WI38 (cell line): ENCODE results near the gene PASK.

Experiments used
- H3K4me3 ChIP-seq: 2 replicates; pipeline ENCODE4 v1.5.1; 2011; ENCODE audit warnings: low read depth, mild to moderate bottlenecking, control low read depth, low read length
- CTCF ChIP-seq: IDR thresholded peaks from 2 replicates; pipeline ENCODE4 v1.5.1; 2012; ENCODE audit warnings: low read depth, mild to moderate bottlenecking, control low read depth, low read length

Gene PASK

GRCh38 chr2:241125626-241126025 is 23.6 kb downstream of the PASK start:
- TF ChIP-seq CTCF: no peak
- H3K4me3 ChIP-seq: no peak overlapping the region

- TF ChIP-seq CTCF: no peak
- no peak overlapping the region for H3K4me3 ChIP-seq
Observed at GRCh38 chr2:241123816-241124536, 25.3 kb downstream of the PASK start.

GRCh38 chr2:241122376-241123002 is 26.8 kb downstream of the PASK start:
- no peak overlapping the region for H3K4me3 ChIP-seq
- TF ChIP-seq CTCF: no peak

- no peak for TF ChIP-seq CTCF
Observed at GRCh38 chr2:241121008-241121407, 28.3 kb downstream of the PASK start.

GRCh38 chr2:241120440-241120839 is 28.8 kb downstream of the PASK start:
- H3K4me3 ChIP-seq: no peak overlapping the region
- no peak for TF ChIP-seq CTCF

More at GRCh38 chr2:241121008-241121407, 28.3 kb downstream of the PASK start:
- H3K4me3 ChIP-seq: no peak overlapping the region

- TF ChIP-seq CTCF: no peak
- no peak overlapping the region for H3K4me3 ChIP-seq
Observed at GRCh38 chr2:241118737-241119505, 30.4 kb downstream of the PASK start.
